HepG2 (cell line): ENCODE measurements around the gene C5. TPM values are rescaled to one million over a fixed set of nuclear protein-coding genes. Genes with fewer than 3 reads are reported as not detected.

Experiments
- ATAC-seq: fragments of 200-7000 bp; cut with Tn5 transposase; 3 replicates; pipeline ENCODE4 v1.9.1; 2020; ENCODE audit warnings: mild to moderate bottlenecking, moderate library complexity
- BruUV-seq: library from RNA; stranded (reverse); fragments of 400-500 nt; replicated peaks from 2 replicates; lab custom pipeline; 2021; lab: Mats Ljungman, UMichigan
- CTCF ChIA-PET: fragments of 300-600 bp; formaldehyde crosslinking; extraction: SDS; loops from one replicate; lab custom pipeline; 2021; ENCODE audit warnings: low total read pairs, inconsistent platforms, low intra/inter-chr PET ratio; lab: Yijun Ruan, JAX
- POLR2A ChIA-PET: fragments of 350-600 bp; sonication (Branson Sonifier 250); formaldehyde crosslinking; loops from one replicate; lab custom pipeline; 2020; ENCODE audit warnings: antibody characterized with exemption, inconsistent platforms; lab: Yijun Ruan, JAX
- DNase-seq: peaks from one replicate; pipeline ENCODE4 v3.0.0-alpha.2; 2015; ENCODE audit warnings: low spot score
- FAIRE-seq: peaks from 3 replicates; lab custom pipeline; 2011; peaks lifted over from hg19 to GRCh38; lab: Jason Lieb, UNC
- H2AFZ ChIP-seq: one replicate; pipeline ENCODE4 v1.6.1; 2011; ENCODE audit warnings: low read length, inconsistent platforms
- H3K27ac ChIP-seq: fragments of 300-600 bp; 3 replicates; pipeline ENCODE4 v1.8.0; 2011; ENCODE audit warnings: mixed run types, mild to moderate bottlenecking, mixed read lengths, low read length, inconsistent platforms; ENCODE audit not compliant: insufficient read depth; ENCODE audit errors: extremely low read length
- H3K27me3 ChIP-seq, 2 experiments: fragments of 200-600 bp in 1 of 2; 2 replicates in 1 of 2; 3 replicates in 1 of 2; pipeline versions ENCODE4 v1.6.0 to v1.8.0; 2011; ENCODE audit warnings: low read length in 2 of 2, mild to moderate bottlenecking in 2 of 2, moderate library complexity in 2 of 2, inconsistent platforms in 1 of 2; ENCODE audit not compliant: insufficient read depth in 2 of 2, control insufficient read depth in 1 of 2
- H3K36me3 ChIP-seq, 2 experiments: fragments of 200-600 bp in 1 of 2; replicated peaks in 1 of 2; 2 replicates in 1 of 2; 3 replicates in 1 of 2; pipeline versions ENCODE4 v1.5.1 to v1.8.0; 2011; ENCODE audit warnings: low read length in 2 of 2, inconsistent platforms in 1 of 2; ENCODE audit not compliant: insufficient read depth in 2 of 2, control insufficient read depth in 1 of 2
- H3K4me1 ChIP-seq: 2 replicates; pipeline ENCODE4 v1.5.1; 2012; ENCODE audit warnings: low read length, inconsistent platforms; ENCODE audit not compliant: insufficient read depth
- H3K4me2 ChIP-seq: 2 replicates; pipeline ENCODE4 v1.6.0; 2011; ENCODE audit warnings: low read depth, low read length, inconsistent platforms
- H3K4me3 ChIP-seq, 3 experiments: fragments of 200-600 bp in 1 of 3; sonication (generic), shearing (Covaris generic) in 1 of 3; replicated peaks in 1 of 3; 2 replicates each; pipeline ENCODE4 v1.5.1; 2011 to 2016; ENCODE audit warnings: low read length in 3 of 3, inconsistent platforms in 2 of 3, low read depth in 2 of 3, mild to moderate bottlenecking in 2 of 3, control low read depth in 1 of 3, mixed read lengths in 1 of 3; ENCODE audit not compliant: insufficient read depth in 1 of 3
- H3K79me2 ChIP-seq: one replicate; pipeline ENCODE4 v1.6.1; 2011; ENCODE audit warnings: low read length, inconsistent platforms; ENCODE audit not compliant: insufficient read depth
- H3K9ac ChIP-seq: 2 replicates; pipeline ENCODE4 v1.6.0; 2011; ENCODE audit warnings: mild to moderate bottlenecking, low read depth, low read length, inconsistent platforms; ENCODE audit not compliant: insufficient read depth
- H3K9me3 ChIP-seq: 2 replicates; pipeline ENCODE4 v1.5.1; 2012; ENCODE audit warnings: mild to moderate bottlenecking, low read length
- H4K20me1 ChIP-seq: 2 replicates; pipeline ENCODE4 v1.6.0; 2011; ENCODE audit warnings: inconsistent platforms, mild to moderate bottlenecking, low read length, moderate library complexity; ENCODE audit not compliant: insufficient read depth
- ARNT2 ChIP-seq: sonication (generic); formaldehyde crosslinking; IDR thresholded peaks from 2 replicates; pipeline ENCODE4 v1.8.0; 2022; ENCODE audit warnings: mild to moderate bottlenecking, low read depth, missing genetic modification reagents, moderate library complexity
- ATF6 ChIP-seq: sonication (generic); formaldehyde crosslinking; conservative IDR thresholded peaks from 2 replicates; pipeline ENCODE4 v1.4.0; 2020; ENCODE audit warnings: missing genetic modification reagents
- KMT2B ChIP-seq: IDR thresholded peaks from 2 replicates; pipeline ENCODE4 v1.6.1; 2016; ENCODE audit warnings: missing genetic modification reagents, missing compliant biosample characterization
- MTA1 ChIP-seq: sonication (generic); formaldehyde crosslinking; IDR thresholded peaks from 2 replicates; pipeline ENCODE4 v1.4.0; 2020; ENCODE audit warnings: missing genetic modification reagents, mild to moderate bottlenecking, borderline replicate concordance
- NRL ChIP-seq: sonication (generic); formaldehyde crosslinking; IDR thresholded peaks from 2 replicates; pipeline ENCODE4 v1.5.0; 2020; ENCODE audit warnings: missing genetic modification reagents, mild to moderate bottlenecking, moderate library complexity, borderline replicate concordance
- SSRP1 ChIP-seq: IDR thresholded peaks from 2 replicates; pipeline ENCODE4 v1.6.1; 2016; ENCODE audit warnings: control low read depth
- TBP ChIP-seq: sonication (generic); formaldehyde crosslinking; IDR thresholded peaks from 2 replicates; pipeline ENCODE4 v1.5.0; 2020; ENCODE audit warnings: missing genetic modification reagents
- ZBTB2 ChIP-seq: sonication (generic); formaldehyde crosslinking; IDR thresholded peaks from 2 replicates; pipeline ENCODE4 v1.8.0; 2022; ENCODE audit warnings: low read depth, missing genetic modification reagents
- ZBTB42 ChIP-seq: sonication (generic); formaldehyde crosslinking; IDR thresholded peaks from 2 replicates; pipeline ENCODE4 v1.5.0; 2020; ENCODE audit warnings: mild to moderate bottlenecking, missing genetic modification reagents
- ZHX1 ChIP-seq: sonication (generic); formaldehyde crosslinking; IDR thresholded peaks from 2 replicates; pipeline ENCODE4 v1.8.1; 2022; ENCODE audit warnings: low read depth, mild to moderate bottlenecking, missing genetic modification reagents
- ZNF343 ChIP-seq: sonication (generic); formaldehyde crosslinking; IDR thresholded peaks from 2 replicates; pipeline ENCODE4 v1.4.0; 2020; ENCODE audit warnings: mild to moderate bottlenecking, missing genetic modification reagents
- ZNF501 ChIP-seq: sonication (generic); formaldehyde crosslinking; IDR thresholded peaks from 2 replicates; pipeline ENCODE4 v1.5.1; 2020; ENCODE audit warnings: mild to moderate bottlenecking, moderate library complexity, missing genetic modification reagents
- ZNF557 ChIP-seq: sonication (generic); formaldehyde crosslinking; IDR thresholded peaks from 2 replicates; pipeline ENCODE4 v1.4.0; 2020; ENCODE audit warnings: missing genetic modification reagents
- ZNF605 ChIP-seq: sonication (generic); formaldehyde crosslinking; IDR thresholded peaks from 2 replicates; pipeline ENCODE4 v1.8.0; 2022; ENCODE audit warnings: mild to moderate bottlenecking, missing genetic modification reagents
- ZNF674 ChIP-seq: sonication (generic); formaldehyde crosslinking; IDR thresholded peaks from 2 replicates; pipeline ENCODE4 v1.5.0; 2020; ENCODE audit warnings: low read depth, mild to moderate bottlenecking, missing genetic modification reagents
- ZNF761 ChIP-seq: sonication (generic); formaldehyde crosslinking; conservative IDR thresholded peaks from 2 replicates; pipeline ENCODE4 v1.4.0; 2020; ENCODE audit warnings: mild to moderate bottlenecking, missing genetic modification reagents
- ZNF777 ChIP-seq: sonication (generic); formaldehyde crosslinking; IDR thresholded peaks from 2 replicates; pipeline ENCODE4 v1.4.0; 2020; ENCODE audit warnings: missing genetic modification reagents
- ZSCAN22 ChIP-seq: sonication (generic); formaldehyde crosslinking; IDR thresholded peaks from 2 replicates; pipeline ENCODE4 v1.4.0; 2020; ENCODE audit warnings: mild to moderate bottlenecking, missing genetic modification reagents
- WGBS: methylation state at CpG from one replicate; pipeline ENCODE4 v1.1.6; 2017; ENCODE audit warnings: low lambda C conversion rate; 5-methylcytosine and 5-hydroxymethylcytosine counted together
- in situ Hi-C: cut with HindIII; loops from 2 replicates; pipeline ENCODE4 v1.10.0; 2017; ENCODE audit warnings: low pct_unique_long_range_greater_than_20kb; ENCODE audit not compliant: extremely low pct_ligation_motif_present
- intact Hi-C: fragments of 100-400 bp; cut with micrococcal nuclease; formaldehyde crosslinking; loops from one replicate; pipeline ENCODE4 v1.10.0; 2022; ENCODE audit not compliant: unreplicated experiment
- polyA plus RNA-seq, 8 experiments: library from polyadenylated mRNA; depleted of rRNA in 3 of 8; stranded (reverse) in 7 of 8; unstranded in 1 of 8; fragments of >200 nt; fragmentation: Illumina TruSeq in 4 of 8; extraction: Trizol in 4 of 8; gene quantifications; 2 replicates each; pipeline versions ENCODE4 v1.2.1 to v1.2.3, GENCODE V29; 2011 to 2016; ENCODE audit warnings: low read depth in 4 of 8, missing spikeins in 1 of 8, mixed read lengths in 1 of 8; ENCODE audit not compliant: insufficient read depth in 1 of 8
- total RNA-seq, 5 experiments: library from RNA; depleted of rRNA; stranded (reverse); fragments of >200 nt; fragmentation: Illumina TruSeq; extraction: Trizol; gene quantifications; 2 replicates each; pipeline ENCODE4 v1.2.3, GENCODE V29; 2016; ENCODE audit warnings: low read depth in 1 of 5

Gene C5
- total and polyA plus RNA-seq, 2 of the 13 experiments (the other 11 are each of a cell fraction or from before 2014, with no cell fraction given), result 57.6 to 192 TPM

GRCh38 chr9:120928483-120929228 lies 121.4 kb downstream of the C5 start:
- H4K20me1 ChIP-seq, result no peaks in the 10 kb centered on the region
- no TSS peak for BruUV-seq
- 2% methylated on average over 16 of the region's 73 CpGs for WGBS
- no peaks in the 10 kb centered on the region for H3K79me2 ChIP-seq
- POLR2A ChIA-PET, result interaction anchor here (1.0 to 1.5 kb wide), 7 partner anchors 9 to 193 kb away, joined by 3 to 5 read pairs (median 3); partner anchors contain the start of genes FBXW2 and PSMD5
- CTCF ChIA-PET, result no interaction called here
- H3K27me3 ChIP-seq, result peaks cover 2 to 17% of the 10 kb centered on the region in 2 experiments; a peak in 2 of 5 replicates
- peaks cover 17% of the 10 kb centered on the region for H3K4me1 ChIP-seq
- peak overlapping the region; percentile 47 for H2AFZ ChIP-seq
- H3K4me3 ChIP-seq, result peak overlapping the region; percentile 69 to 86 (median 84)
- H3K9ac ChIP-seq, result peak overlapping the region; percentile 69
- in situ Hi-C loops (no loop called here), intact Hi-C loops (loop anchor here (2.0 to 5.0 kb wide), 2 partner anchors 36 to 52 kb away; partner anchors contain the start of gene PHF19)
- H3K36me3 ChIP-seq, result no peaks in the 10 kb centered on the region
- H3K27ac ChIP-seq, result peak overlapping the region; percentile 27
- ATAC-seq, result peak; percentile 93
- peak overlapping the region; percentile 94 for H3K4me2 ChIP-seq
- H3K9me3 ChIP-seq, result no peaks in the 10 kb centered on the region
- DNase-seq, result peak; percentile 21
- FAIRE-seq, result no peak
- TF ChIP-seq ZSCAN22 (CRISPR knock-in tag) (no peak; the same call in 1 of the 2 replicates), KMT2B (CRISPR knock-in tag) (peak; percentile 32; the same call in 1 of the 2 replicates), ZNF557 (CRISPR knock-in tag) (peak; percentile 57; the same call in 1 of the 2 replicates), ATF6 (no peak), ZBTB2 (0 out of 2 replicates have a peak, but pooled peaks have one; percentile 49), ZNF501 (peak; percentile 84), ARNT2 (CRISPR knock-in tag) (0 out of 2 replicates have a peak, but pooled peaks have one; percentile 29), MTA1 (peak; percentile 41; the same call in 1 of the 2 replicates), ZNF761 (CRISPR knock-in tag) (0 out of 2 replicates have a peak, but pooled peaks have one; percentile 35), TBP (CRISPR knock-in tag) (no peak), ZNF674 (no peak), ZBTB42 (CRISPR knock-in tag) (peak; percentile 4; the same call in 1 of the 2 replicates), ZHX1 (CRISPR knock-in tag) (no peak), NRL (CRISPR knock-in tag) (no peak; the same call in 1 of the 2 replicates), ZNF777 (peak; percentile 47; the same call in 1 of the 2 replicates), ZNF343 (0 out of 2 replicates have a peak, but pooled peaks have one; percentile 40), ZNF605 (CRISPR knock-in tag) (0 out of 2 replicates have a peak, but pooled peaks have one; percentile 15), SSRP1 (CRISPR knock-in tag) (no peak)
